GM21723 (cell line): ENCODE measurements around the gene TMEM147.
"Not testable (repeated sequence)": the region's sequence is repeated elsewhere in the genome, so short reads cannot be mapped to it uniquely, and the experiment has no call there.

Experiments
- ATAC-seq: cut with Tn5 transposase; IDR thresholded peaks from one replicate; pipeline ENCODE4 v1.9.1; 2021; ENCODE audit warnings: mild to moderate bottlenecking, moderate library complexity; ENCODE audit not compliant: unreplicated experiment

Gene TMEM147

GRCh38 chr19:35560271-35560670, 14.8 kb downstream of the TMEM147 start:
- no peak for ATAC-seq

GRCh38 chr19:35560677-35561076, 15.3 kb downstream of the TMEM147 start:
- ATAC-seq = no peak

GRCh38 chr19:35561436-35561835, 16.0 kb downstream of the TMEM147 start:
- no peak for ATAC-seq

- ATAC-seq = no peak
Measured at GRCh38 chr19:35562336-35562735, 16.9 kb downstream of the TMEM147 start.

- ATAC-seq = no peak
Measured at GRCh38 chr19:35562776-35563175, 17.4 kb downstream of the TMEM147 start.

- ATAC-seq = no peak
Measured at GRCh38 chr19:35563207-35563829, 17.9 kb downstream of the TMEM147 start, which contains the start of gene ATP4A. ATP4A (minus strand) TSS chr19:35563658; CDS start chr19:35563629, 29 bp downstream.

- no peak for ATAC-seq
Measured at GRCh38 chr19:35565016-35565856, 19.8 kb downstream of the TMEM147 start.

GRCh38 chr19:35566738-35567137, 21.3 kb downstream of the TMEM147 start:
- no peak for ATAC-seq

GRCh38 chr19:35569281-35569781, 23.9 kb downstream of the TMEM147 start:
- no peak for ATAC-seq

GRCh38 chr19:35571406-35571965, 26.1 kb downstream of the TMEM147 start:
- no peak for ATAC-seq

GRCh38 chr19:35577918-35578317, 32.5 kb downstream of the TMEM147 start:
- no peak for ATAC-seq

- no peak for ATAC-seq
Measured at GRCh38 chr19:35578707-35579106, 33.3 kb downstream of the TMEM147 start.

GRCh38 chr19:35582760-35583159, 37.3 kb downstream of the TMEM147 start:
- ATAC-seq = no peak

GRCh38 chr19:35585848-35586247, 40.4 kb downstream of the TMEM147 start, which contains the start of gene PMIS2:
PMIS2 (plus strand) TSS chr19:35586173; CDS start chr19:35586260, 87 bp downstream.
- no peak for ATAC-seq

- ATAC-seq = no peak
Measured at GRCh38 chr19:35587321-35587720, 41.9 kb downstream of the TMEM147 start.

GRCh38 chr19:35590875-35591274, 45.4 kb downstream of the TMEM147 start:
- ATAC-seq = no peak

- no peak for ATAC-seq
Measured at GRCh38 chr19:35592226-35592625, 46.8 kb downstream of the TMEM147 start.

- not testable (repeated sequence) for ATAC-seq
Measured at GRCh38 chr19:35595026-35595425, 49.6 kb downstream of the TMEM147 start.

GRCh38 chr19:35595928-35596327, 50.5 kb downstream of the TMEM147 start:
- ATAC-seq = no peak

GRCh38 chr19:35596366-35596999, 51.1 kb downstream of the TMEM147 start:
- ATAC-seq = no peak
